Adrenal gland (tissue), 5 donors: ENCODE results near the gene HPN.

Experiments used
- POLR2A ChIP-seq, 2 donors: fragments of 450-650 bp; IDR thresholded peaks; one replicate each; pipeline ENCODE4 v1.6.1; 2017; ENCODE audit warnings: antibody characterized with exemption in 2 of 2, mild to moderate bottlenecking in 2 of 2, moderate library complexity in 1 of 2
- TF ChIP-seq, protein P1 (sequence below), 6 experiments: fragments of 450-650 bp in 4 of 6; fragments of 200-600 bp in 2 of 6; sonication (generic) in 1 of 6; IDR thresholded peaks; 1 replicate in 5 of 6; 2 replicates in 1 of 6; pipeline versions ENCODE4 v1.5.1 to v1.8.0; 2016 to 2021; ENCODE audit warnings: antibody characterized with exemption in 6 of 6, mild to moderate bottlenecking in 2 of 6, moderate library complexity in 1 of 6
- donor health status: DM: no; HTN: no; CAD: no.

DNA sequence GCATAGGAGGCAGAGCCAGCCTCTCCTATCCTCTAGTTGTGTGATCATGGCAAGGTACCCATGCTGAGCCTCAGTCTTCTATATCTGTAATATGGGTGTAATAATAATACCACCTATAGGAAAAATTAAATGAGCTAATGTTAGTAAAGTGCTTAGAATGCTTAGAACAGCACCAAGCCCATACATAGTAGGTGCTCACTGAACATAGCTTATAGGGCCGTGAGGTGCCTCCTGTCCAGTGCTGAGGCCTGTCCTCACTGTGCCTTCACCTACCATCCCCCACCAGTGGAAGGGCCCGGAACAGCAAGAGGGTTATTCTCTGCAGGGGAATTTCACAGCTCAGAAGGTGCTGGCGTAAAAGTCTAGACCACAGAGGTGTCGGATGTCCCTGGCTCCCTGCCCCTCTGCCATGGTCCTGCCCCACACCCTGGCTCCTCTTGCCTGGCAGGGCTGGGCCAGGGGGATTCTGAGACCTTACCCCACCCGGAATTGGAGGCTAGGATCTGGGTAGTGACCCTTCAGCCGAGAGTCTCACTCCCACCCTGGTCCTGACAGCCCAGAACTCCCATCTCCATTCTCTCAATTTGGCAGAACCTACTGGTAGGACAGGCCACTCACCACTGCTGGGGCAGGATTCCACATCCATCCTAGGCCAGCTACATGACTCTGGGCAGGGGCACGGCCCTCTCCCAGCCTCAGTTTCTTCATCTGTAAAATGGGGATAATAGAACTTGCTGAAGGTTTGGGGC, 13.5 kb upstream of the HPN start:
- TF ChIP-seq, protein P1, sequence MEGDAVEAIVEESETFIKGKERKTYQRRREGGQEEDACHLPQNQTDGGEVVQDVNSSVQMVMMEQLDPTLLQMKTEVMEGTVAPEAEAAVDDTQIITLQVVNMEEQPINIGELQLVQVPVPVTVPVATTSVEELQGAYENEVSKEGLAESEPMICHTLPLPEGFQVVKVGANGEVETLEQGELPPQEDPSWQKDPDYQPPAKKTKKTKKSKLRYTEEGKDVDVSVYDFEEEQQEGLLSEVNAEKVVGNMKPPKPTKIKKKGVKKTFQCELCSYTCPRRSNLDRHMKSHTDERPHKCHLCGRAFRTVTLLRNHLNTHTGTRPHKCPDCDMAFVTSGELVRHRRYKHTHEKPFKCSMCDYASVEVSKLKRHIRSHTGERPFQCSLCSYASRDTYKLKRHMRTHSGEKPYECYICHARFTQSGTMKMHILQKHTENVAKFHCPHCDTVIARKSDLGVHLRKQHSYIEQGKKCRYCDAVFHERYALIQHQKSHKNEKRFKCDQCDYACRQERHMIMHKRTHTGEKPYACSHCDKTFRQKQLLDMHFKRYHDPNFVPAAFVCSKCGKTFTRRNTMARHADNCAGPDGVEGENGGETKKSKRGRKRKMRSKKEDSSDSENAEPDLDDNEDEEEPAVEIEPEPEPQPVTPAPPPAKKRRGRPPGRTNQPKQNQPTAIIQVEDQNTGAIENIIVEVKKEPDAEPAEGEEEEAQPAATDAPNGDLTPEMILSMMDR (IDR thresholded peaks at IDR 0.05), result no peak
- no peak for TF ChIP-seq POLR2A (IDR thresholded peaks at IDR 0.05)
